ENCODE data around the gene BAZ2B. TPM values are rescaled to one million over a fixed set of nuclear protein-coding genes. Genes with fewer than 3 reads are reported as not detected.

BAZ2B gene
- total RNA-seq, 1 donor from 2014 or later: 226 TPM

GRCh38 chr2:159617646-159618045 is 1.3 kb upstream of the BAZ2B start:
- TF ChIP-seq CTCF (IDR thresholded peaks at IDR 0.05; ENCODE audit: partially characterized antibody, unreplicated experiment): no peak
- Mint-ChIP-seq H3K4me1 (ENCODE audit: low read depth, unreplicated experiment) (peaks cover 6% of the 10 kb centered on the region), H3K4me3 (ENCODE audit: unreplicated experiment) (peak overlapping the region; percentile 98), H3K36me3 (ENCODE audit: unreplicated experiment) (peaks cover 10% of the 10 kb centered on the region), H3K27me3 (ENCODE audit: unreplicated experiment) (peaks cover 17% of the 10 kb centered on the region), H3K27ac (ENCODE audit: unreplicated experiment) (peak overlapping the region; percentile 99), H3K9me3 (ENCODE audit: unreplicated experiment) (peaks cover 19% of the 10 kb centered on the region)
- DNase-seq: no peak

DNA sequence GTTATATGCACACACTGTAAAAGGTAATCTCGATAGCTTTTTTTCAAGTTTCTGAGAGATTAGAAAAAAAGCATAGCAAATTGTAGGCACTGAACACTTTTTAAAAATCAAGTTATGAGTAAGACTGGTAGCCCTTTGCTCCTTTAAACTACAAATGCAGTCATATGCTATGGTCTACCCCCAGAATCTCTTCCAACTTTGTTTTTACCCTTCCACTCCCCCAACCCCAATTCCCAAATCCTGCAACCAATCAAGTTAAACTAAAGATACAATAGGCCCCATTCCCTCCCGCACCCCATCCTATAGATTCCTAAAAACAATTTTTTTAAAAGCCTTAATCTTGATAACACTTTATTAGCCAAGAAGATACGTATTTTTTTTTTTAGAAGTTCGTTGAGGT is 752 bp upstream of the BAZ2B start:
- Mint-ChIP-seq H3K9me3 (ENCODE audit: unreplicated experiment) (peaks cover 25% of the 10 kb centered on the region), H3K27me3 (ENCODE audit: unreplicated experiment) (peaks cover 21% of the 10 kb centered on the region), H3K27ac (ENCODE audit: unreplicated experiment) (peak overlapping the region; percentile 99), H3K36me3 (ENCODE audit: unreplicated experiment) (peaks cover 10% of the 10 kb centered on the region), H3K4me1 (ENCODE audit: low read depth, unreplicated experiment) (peaks cover 11% of the 10 kb centered on the region), H3K4me3 (ENCODE audit: unreplicated experiment) (peak overlapping the region; percentile 98)
- DNase-seq: no peak
- TF ChIP-seq CTCF (IDR thresholded peaks at IDR 0.05; ENCODE audit: partially characterized antibody, unreplicated experiment): no peak

DNA sequence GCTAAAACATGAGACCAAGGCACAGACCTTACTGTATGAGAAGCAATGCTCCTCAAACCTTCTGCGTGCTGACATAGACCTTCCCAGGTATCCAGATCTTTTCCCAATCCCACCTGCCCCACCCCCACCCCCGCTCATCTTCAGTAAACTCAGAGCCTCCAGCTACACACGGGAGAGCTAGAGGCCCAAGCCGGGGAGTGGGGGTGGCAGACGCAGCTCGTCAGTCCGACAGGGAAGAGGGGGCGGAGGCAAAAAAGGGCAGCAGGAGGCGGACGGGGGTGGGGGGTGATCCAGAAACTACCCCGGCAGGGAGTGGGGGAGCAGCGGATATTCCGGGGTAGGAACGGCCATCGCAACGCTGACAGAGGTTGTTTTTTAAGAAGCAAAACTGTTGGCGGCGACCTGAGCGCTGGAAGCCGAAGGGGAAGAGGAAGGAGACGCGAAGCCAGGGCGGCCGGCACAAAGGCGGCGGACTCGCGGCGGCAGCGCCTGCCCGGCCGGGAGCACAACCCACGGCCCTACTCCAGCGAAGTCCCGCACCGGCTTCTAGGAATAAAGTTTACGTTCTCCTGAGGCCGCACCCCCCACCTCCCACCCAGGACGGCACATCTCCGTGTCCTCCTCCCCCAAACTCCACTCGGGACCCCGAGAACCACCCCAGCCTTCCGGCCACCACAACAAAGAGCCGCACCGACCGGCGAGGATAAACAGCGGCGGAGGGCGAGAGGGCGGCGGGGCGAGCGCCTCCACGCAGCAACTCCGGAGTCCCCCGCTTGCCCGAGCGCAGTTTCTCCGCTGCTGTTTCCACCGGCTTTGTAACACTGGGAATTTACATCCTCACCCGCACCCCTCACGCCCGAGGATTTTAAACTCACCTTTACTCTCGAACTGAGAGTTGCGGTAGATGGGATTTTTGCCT is 722 bp downstream of the BAZ2B start:
- peaks cover 13% of the 10 kb centered on the region for H3K4me1 Mint-ChIP-seq (ENCODE audit: low read depth, unreplicated experiment)
- H3K27me3 Mint-ChIP-seq (ENCODE audit: unreplicated experiment): peaks cover 21% of the 10 kb centered on the region
- H3K4me3 Mint-ChIP-seq (ENCODE audit: unreplicated experiment): peak overlapping the region; percentile 98
- DNase-seq: peak; percentile 83
- peak overlapping the region; percentile 99 for H3K27ac Mint-ChIP-seq (ENCODE audit: unreplicated experiment)
- TF ChIP-seq CTCF (IDR thresholded peaks at IDR 0.05; ENCODE audit: partially characterized antibody, unreplicated experiment): no peak
- peaks cover 25% of the 10 kb centered on the region for H3K9me3 Mint-ChIP-seq (ENCODE audit: unreplicated experiment)
- peaks cover 10% of the 10 kb centered on the region for H3K36me3 Mint-ChIP-seq (ENCODE audit: unreplicated experiment)

DNA sequence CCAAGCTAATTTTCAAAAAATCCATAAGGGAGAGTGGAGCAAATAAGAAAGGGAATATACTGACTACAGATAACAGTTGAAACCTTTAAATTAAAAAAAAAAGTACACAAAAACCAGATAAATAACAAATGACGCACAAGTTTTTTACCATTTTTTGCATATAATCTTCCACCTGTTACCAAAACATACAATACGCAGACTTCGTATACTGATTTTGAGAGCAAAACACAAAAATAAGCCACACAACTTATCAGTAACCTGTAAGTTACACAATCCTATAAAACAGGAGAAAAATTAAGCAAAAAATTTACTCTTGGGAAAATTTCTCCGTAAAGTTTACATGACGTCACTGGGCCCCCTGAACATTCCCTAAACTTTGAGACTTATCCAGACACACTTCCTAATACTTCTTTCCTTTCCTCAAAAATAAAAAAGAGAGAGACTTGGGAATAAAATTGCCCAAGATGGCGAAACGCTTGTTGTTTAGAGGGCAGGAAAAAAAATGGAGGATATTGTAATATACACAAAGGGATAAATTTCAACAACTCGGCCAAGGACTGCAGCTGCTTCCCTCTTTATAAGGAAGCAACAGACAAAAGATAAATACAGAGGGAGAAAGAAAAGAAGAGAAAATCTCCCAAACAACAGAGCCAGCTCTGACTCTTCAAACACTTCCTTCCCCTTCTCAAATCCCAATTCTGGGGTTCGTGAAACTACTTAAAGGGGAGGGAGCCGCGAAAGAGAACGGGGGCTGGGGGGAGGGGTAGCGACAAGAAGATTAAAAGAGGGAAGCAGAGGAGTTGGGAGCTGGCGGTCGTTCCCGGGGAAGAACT is 1.6 kb downstream of the BAZ2B start:
- Mint-ChIP-seq H3K4me1 (ENCODE audit: low read depth, unreplicated experiment) (peaks cover 19% of the 10 kb centered on the region), H3K27ac (ENCODE audit: unreplicated experiment) (peak overlapping the region; percentile 99), H3K27me3 (ENCODE audit: unreplicated experiment) (peaks cover 21% of the 10 kb centered on the region), H3K4me3 (ENCODE audit: unreplicated experiment) (peak overlapping the region; percentile 98), H3K36me3 (ENCODE audit: unreplicated experiment) (peaks cover 10% of the 10 kb centered on the region), H3K9me3 (ENCODE audit: unreplicated experiment) (peaks cover 25% of the 10 kb centered on the region)
- DNase-seq: no peak
- TF ChIP-seq CTCF (IDR thresholded peaks at IDR 0.05; ENCODE audit: partially characterized antibody, unreplicated experiment): no peak
